ENCODE measurements around the gene PPM1H. TPM values are rescaled to one million over a fixed set of nuclear protein-coding genes. Genes with fewer than 3 reads are reported as not detected.
A peak's percentile ranks its signal among the peaks of the same experiment; 100 is the strongest.

PPM1H gene
- total and polyA plus RNA-seq, 10 of the 15 experiments (the other 5 are each of a cell fraction or from before 2014, with no cell fraction given) = 0.11 to 0.83 (median 0.49) TPM

MicroRNAs within 50 kb of the gene (microRNA counts, 767-probe panel; counts per million panel counts)
- 4,295 counts per million, percentile 96 among the panel's probes with 10 or more counts for microRNA hsa-let-7i-5p

Small RNAs within 50 kb of the gene (microRNA-seq; reads per million reads assigned to microRNA genes)
- 198,387 reads per million, percentile 100 among the genes with 10 or more reads in this experiment for gene MIRLET7I

Small RNAs within 50 kb of the gene (small RNA-seq; reads per million reads assigned to genes)
- gene MIRLET7I = 7,757 reads per million, percentile 100 among the genes with 10 or more reads in this experiment
- gene RF00019 = not detected
- gene RNU1-83P = not detected

Other genes with a start within 250 kb of the PPM1H start
- gene AVPR1A, start 216.1 kb upstream of the PPM1H start, total RNA-seq (2014; rRNA removed) = under 0.01 TPM in 1 of 2 replicates, not detected in the other
- gene AVPR1A, start 216.1 kb upstream of the PPM1H start, total RNA-seq (2014; rRNA removed; fragmentation: Illumina TruSeq; extraction: Trizol) = not detected in 2 replicates
- 0.10 TPM in 1 of 2 replicates, not detected in the other for gene AVPR1A, start 216.1 kb upstream of the PPM1H start, total RNA-seq (2021)
- 0.04 and 0.13 TPM in 2 replicates for gene AVPR1A, start 216.1 kb upstream of the PPM1H start, polyA plus RNA-seq (2011; rRNA removed)
- gene AVPR1A, start 216.1 kb upstream of the PPM1H start, polyA plus RNA-seq (2014; fragmentation: Illumina TruSeq; extraction: Trizol) = not detected in 2 replicates
- gene AVPR1A, start 216.1 kb upstream of the PPM1H start, polyA plus RNA-seq (2014; fragmentation: Nextera tagmentation; extraction: Ambion mirVana) = not detected
- gene AVPR1A, start 216.1 kb upstream of the PPM1H start, polyA plus RNA-seq (2014; rRNA removed) = not detected in 2 replicates
- not detected for gene AVPR1A, start 216.1 kb upstream of the PPM1H start, polyA plus RNA-seq (2016; fragmentation: Nextera tagmentation; extraction: Ambion mirVana)

Measured in GM12878 (cell line).